AG04449 (cell line): Measurements from ENCODE around the gene MYRIP.

ENCODE experiments used
- CTCF ChIA-PET: fragments of 350-600 bp; formaldehyde crosslinking; extraction: SDS; loops from one replicate; lab custom pipeline; 2021; ENCODE audit warnings: antibody characterized with exemption; lab: Yijun Ruan, JAX
- POLR2A ChIA-PET: fragments of 400-600, 350-600 bp; formaldehyde crosslinking; extraction: SDS; loops from one replicate; lab custom pipeline; 2020; ENCODE audit warnings: antibody characterized with exemption, inconsistent platforms; lab: Yijun Ruan, JAX
- DNase-seq: peaks from one replicate; pipeline ENCODE4 v3.0.0-alpha.2; 2010; ENCODE audit warnings: low read depth, low spot score
- H3K4me3 ChIP-seq: 2 replicates; pipeline ENCODE4 v1.5.1; 2011; ENCODE audit warnings: low read depth, mild to moderate bottlenecking, control low read depth, low read length
- CTCF ChIP-seq: IDR thresholded peaks from one replicate; pipeline ENCODE4 v1.5.1; 2011; ENCODE audit warnings: mild to moderate bottlenecking, moderate library complexity, low read length, control low read depth, inconsistent platforms; ENCODE audit not compliant: insufficient read depth; ENCODE audit errors: missing control alignments

Gene MYRIP

GRCh38 chr3:39905788-39906187 lies 96.4 kb downstream of the MYRIP start:
- POLR2A ChIA-PET = no interaction called here
- no peak for TF ChIP-seq CTCF
- DNase-seq = no peak
- CTCF ChIA-PET = interaction anchor here (0.7 kb wide), 1 partner anchor 258 kb away, joined by 3 read pairs; no protein-coding TSS in a partner anchor
- H3K4me3 ChIP-seq = no peak overlapping the region

- ChIA-PET POLR2A (no interaction called here), CTCF (no interaction called here)
- no peak for TF ChIP-seq CTCF
- no peak for DNase-seq
- no peak overlapping the region for H3K4me3 ChIP-seq
Observed at GRCh38 chr3:39907981-39908380, 98.6 kb downstream of the MYRIP start.

DNA sequence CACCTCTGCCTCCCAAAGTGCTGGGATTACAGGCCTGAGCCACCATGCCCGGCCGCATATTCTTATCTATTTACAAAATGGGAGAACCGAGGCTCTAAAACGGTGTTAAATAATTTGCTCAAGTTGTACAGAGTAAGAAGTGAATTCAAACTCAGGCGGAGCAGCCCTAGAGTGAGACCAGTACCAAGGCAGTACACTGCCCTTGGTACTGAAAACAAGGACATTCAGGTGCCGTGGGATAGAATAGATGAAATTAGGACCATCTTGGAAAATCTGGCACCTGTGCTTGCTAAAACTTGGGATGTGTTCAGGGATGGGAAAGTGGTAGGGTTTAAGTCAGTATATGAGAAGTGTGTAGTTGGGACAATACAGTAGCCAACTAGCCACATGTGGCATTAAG lies 100.7 kb downstream of the MYRIP start:
- TF ChIP-seq CTCF = no peak
- POLR2A ChIA-PET = no interaction called here
- no peak for DNase-seq
- H3K4me3 ChIP-seq = no peak overlapping the region
- CTCF ChIA-PET = no interaction called here

GRCh38 chr3:39910826-39911464 lies 101.5 kb downstream of the MYRIP start:
- no peak for TF ChIP-seq CTCF
- POLR2A ChIA-PET = no interaction called here
- no peak overlapping the region for H3K4me3 ChIP-seq
- CTCF ChIA-PET = no interaction called here
- DNase-seq = no peak

DNA sequence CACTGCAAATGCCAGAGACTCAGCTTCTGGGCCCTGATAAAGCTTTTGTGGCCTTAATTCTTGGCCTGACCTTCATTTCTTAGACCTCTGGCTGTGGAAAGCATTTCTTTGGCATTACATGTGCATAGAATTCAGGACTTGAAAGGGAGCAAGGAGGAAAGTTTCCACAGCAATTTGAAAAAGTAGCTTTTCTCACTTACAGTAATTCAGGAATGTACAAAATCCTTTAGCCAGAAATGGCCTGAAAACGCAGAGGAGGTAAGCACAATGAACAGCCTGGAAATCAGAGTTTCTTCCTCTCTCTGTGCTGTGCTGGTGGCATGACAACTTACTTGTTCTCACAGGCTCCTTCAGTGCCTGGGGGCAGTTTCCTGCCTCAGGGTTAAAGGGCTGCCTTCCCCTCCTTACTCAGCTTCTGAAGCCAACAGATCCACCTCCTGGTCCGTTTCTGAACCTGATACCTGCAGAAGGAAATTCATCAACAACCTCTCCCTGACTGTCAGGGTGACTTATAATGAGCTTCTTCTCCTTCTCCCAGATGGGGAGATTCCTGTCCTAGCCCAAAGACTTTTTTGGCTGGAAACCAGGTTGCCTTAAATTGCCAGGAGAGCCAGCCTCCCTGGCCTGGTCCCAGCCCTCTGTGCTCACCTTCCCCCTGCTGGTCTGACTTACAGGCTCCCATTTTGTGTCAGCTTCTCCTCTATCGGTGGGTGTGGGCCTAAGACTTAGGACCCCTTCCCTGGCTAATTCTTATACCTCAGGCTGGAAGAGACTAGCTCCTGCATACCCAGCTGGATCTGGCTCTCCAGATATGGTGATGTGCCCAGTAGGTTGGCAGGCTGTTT lies 102.3 kb downstream of the MYRIP start:
- TF ChIP-seq CTCF = no peak
- peak; percentile 57 for DNase-seq
- ChIA-PET CTCF (no interaction called here), POLR2A (no interaction called here)
- no peak overlapping the region for H3K4me3 ChIP-seq

DNA sequence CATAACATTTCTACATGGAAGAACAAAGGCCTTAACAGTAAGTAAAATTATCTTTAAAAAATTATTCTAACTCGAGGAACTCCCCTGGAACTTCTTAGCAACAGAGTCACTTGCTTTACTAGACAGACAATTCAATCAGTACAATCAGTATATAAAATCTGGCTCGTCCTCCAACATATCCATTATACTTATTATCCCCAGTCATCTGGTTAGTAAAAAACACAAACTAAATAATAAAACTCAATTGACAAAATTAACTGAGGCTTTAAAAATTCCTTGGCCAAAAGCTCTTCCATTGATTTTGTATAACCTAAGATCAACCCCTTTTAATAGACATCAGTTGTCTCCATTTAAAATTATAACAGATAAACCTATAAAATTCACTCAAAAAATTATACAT lies 105.6 kb downstream of the MYRIP start:
- POLR2A ChIA-PET = no interaction called here
- no peak for DNase-seq
- no peak overlapping the region for H3K4me3 ChIP-seq
- CTCF ChIA-PET = no interaction called here
- TF ChIP-seq CTCF = no peak
